SK-N-SH treated with all-trans-retinoic acid at 6 μM for 48 hours (cell line): Measurements from ENCODE around the gene PPP1R1C.

Source experiments
- ATAC-seq: fragments of 200-7000 bp; cut with Tn5 transposase; 3 replicates; pipeline ENCODE4 v1.9.1; 2020; ENCODE audit warnings: mild to moderate bottlenecking, moderate library complexity
- BACH2 ChIP-seq: fragments of 250-450 bp; sonication (Bioruptor Pico); IDR thresholded peaks from 2 replicates; pipeline ENCODE4 v1.9.0; 2021; ENCODE audit warnings: mild to moderate bottlenecking, borderline replicate concordance
- CSDC2 ChIP-seq: fragments of 250-450 bp; sonication (Bioruptor Pico); IDR thresholded peaks from 2 replicates; pipeline ENCODE4 v1.5.0; 2020; ENCODE audit warnings: mild to moderate bottlenecking, moderate library complexity
- ESRRG ChIP-seq: fragments of 250-450 bp; sonication (Bioruptor Pico); IDR thresholded peaks from 2 replicates; pipeline ENCODE4 v1.6.1; 2021; ENCODE audit warnings: mild to moderate bottlenecking
- ISL1 ChIP-seq: fragments of 250-450 bp; sonication (Bioruptor Pico); IDR thresholded peaks from 2 replicates; pipeline ENCODE4 v2.1.2; 2022; ENCODE audit warnings: mild to moderate bottlenecking, moderate library complexity
- OSR1 ChIP-seq: fragments of 250-450 bp; sonication (Bioruptor Pico); IDR thresholded peaks from 2 replicates; pipeline ENCODE4 v1.8.0; 2022; ENCODE audit warnings: moderate library complexity, mild to moderate bottlenecking, inconsistent platforms
- POU6F1 ChIP-seq: fragments of 250-450 bp; sonication (Bioruptor Pico); IDR thresholded peaks from 2 replicates; pipeline ENCODE4 v1.8.0; 2021; ENCODE audit warnings: low read depth, mild to moderate bottlenecking, moderate library complexity, borderline replicate concordance
- PPARA ChIP-seq: fragments of 250-450 bp; sonication (Bioruptor Pico); IDR thresholded peaks from 2 replicates; pipeline ENCODE4 v1.5.0; 2020; ENCODE audit warnings: mild to moderate bottlenecking, borderline replicate concordance
- SNAI2 ChIP-seq: fragments of 250-450 bp; sonication (Bioruptor Pico); IDR thresholded peaks from 2 replicates; pipeline ENCODE4 v1.5.0; 2020; ENCODE audit warnings: mild to moderate bottlenecking, moderate library complexity
- TCF4 ChIP-seq: fragments of 250-450 bp; sonication (Bioruptor Pico); IDR thresholded peaks from 2 replicates; pipeline ENCODE4 v1.8.0; 2021; ENCODE audit warnings: mild to moderate bottlenecking, moderate library complexity, borderline replicate concordance
- TOX ChIP-seq: fragments of 250-450 bp; sonication (Bioruptor Pico); IDR thresholded peaks from 2 replicates; pipeline ENCODE4 v1.8.0; 2021; ENCODE audit warnings: mild to moderate bottlenecking, moderate library complexity, borderline replicate concordance
- ZC3H10 ChIP-seq: fragments of 250-450 bp; sonication (Bioruptor Pico); IDR thresholded peaks from 2 replicates; pipeline ENCODE4 v1.5.1; 2021; ENCODE audit warnings: mild to moderate bottlenecking, moderate library complexity
- ZFP3 ChIP-seq: fragments of 250-450 bp; sonication (Bioruptor Pico); IDR thresholded peaks from 2 replicates; pipeline ENCODE4 v1.5.0; 2020; ENCODE audit warnings: mild to moderate bottlenecking, moderate library complexity
- ZFP30 ChIP-seq: fragments of 450-650 bp; formaldehyde crosslinking; IDR thresholded peaks from 2 replicates; pipeline ENCODE4 v1.5.0; 2022; ENCODE audit warnings: mild to moderate bottlenecking, moderate library complexity
- ZNF565 ChIP-seq: fragments of 450-650 bp; formaldehyde crosslinking; conservative IDR thresholded peaks from 2 replicates; pipeline ENCODE4 v1.5.0; 2020; ENCODE audit warnings: low read depth, mild to moderate bottlenecking, moderate library complexity
- ZNF70 ChIP-seq: fragments of 450-650 bp; formaldehyde crosslinking; IDR thresholded peaks from 2 replicates; pipeline ENCODE4 v1.5.0; 2020; ENCODE audit warnings: mild to moderate bottlenecking, moderate library complexity
- TF ChIP-seq, protein P1 (sequence below): fragments of 250-450 bp; sonication (Bioruptor Pico); IDR thresholded peaks from 2 replicates; pipeline ENCODE4 v1.8.0; 2020; ENCODE audit warnings: mild to moderate bottlenecking, moderate library complexity, borderline replicate concordance
- TF ChIP-seq, protein P2 (sequence below): fragments of 250-450 bp; sonication (Bioruptor Pico); IDR thresholded peaks from 2 replicates; pipeline ENCODE4 v1.5.1; 2021; ENCODE audit warnings: mild to moderate bottlenecking, moderate library complexity
- TF ChIP-seq, protein P3 (sequence below): fragments of 250-450 bp; sonication (Bioruptor Pico); IDR thresholded peaks from 2 replicates; pipeline ENCODE4 v1.5.0; 2020; ENCODE audit warnings: mild to moderate bottlenecking, moderate library complexity
- TF ChIP-seq, protein P4 (sequence below): fragments of 250-450 bp; sonication (Bioruptor Pico); IDR thresholded peaks from 2 replicates; pipeline ENCODE4 v1.5.1; 2020; ENCODE audit warnings: low read depth, mild to moderate bottlenecking, moderate library complexity

Gene PPP1R1C

DNA sequence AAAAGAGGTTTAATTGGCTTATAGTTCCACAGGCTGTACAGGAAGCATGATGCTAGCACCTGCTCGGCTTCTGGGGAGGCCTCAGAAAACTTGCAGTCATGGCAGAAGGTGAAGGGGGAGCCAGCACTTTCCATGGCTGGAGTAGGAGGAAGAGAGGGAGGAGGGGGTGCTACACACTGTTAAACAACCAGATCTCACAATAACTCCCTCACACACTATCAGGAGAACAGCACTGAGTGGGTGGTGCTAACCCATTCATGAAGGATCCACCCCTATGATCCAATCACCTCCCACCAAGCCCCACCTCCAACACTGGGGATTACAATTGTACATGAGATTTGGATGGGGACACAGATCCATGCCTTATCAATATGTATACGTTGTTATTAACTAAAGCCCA, 85.1 kb downstream of the PPP1R1C start:
- ATAC-seq, result no peak
- TF ChIP-seq TOX (CRISPR knock-in tag) (no peak), CSDC2 (CRISPR knock-in tag) (no peak), SNAI2 (CRISPR knock-in tag) (no peak), TCF4 (CRISPR knock-in tag) (no peak), ESRRG (CRISPR knock-in tag) (no peak), ISL1 (CRISPR knock-in tag) (no peak), ZNF70 (CRISPR knock-in tag) (no peak), BACH2 (CRISPR knock-in tag) (no peak), ZNF565 (CRISPR knock-in tag) (no peak), ZFP3 (CRISPR knock-in tag) (no peak)
- TF ChIP-seq, protein P1, sequence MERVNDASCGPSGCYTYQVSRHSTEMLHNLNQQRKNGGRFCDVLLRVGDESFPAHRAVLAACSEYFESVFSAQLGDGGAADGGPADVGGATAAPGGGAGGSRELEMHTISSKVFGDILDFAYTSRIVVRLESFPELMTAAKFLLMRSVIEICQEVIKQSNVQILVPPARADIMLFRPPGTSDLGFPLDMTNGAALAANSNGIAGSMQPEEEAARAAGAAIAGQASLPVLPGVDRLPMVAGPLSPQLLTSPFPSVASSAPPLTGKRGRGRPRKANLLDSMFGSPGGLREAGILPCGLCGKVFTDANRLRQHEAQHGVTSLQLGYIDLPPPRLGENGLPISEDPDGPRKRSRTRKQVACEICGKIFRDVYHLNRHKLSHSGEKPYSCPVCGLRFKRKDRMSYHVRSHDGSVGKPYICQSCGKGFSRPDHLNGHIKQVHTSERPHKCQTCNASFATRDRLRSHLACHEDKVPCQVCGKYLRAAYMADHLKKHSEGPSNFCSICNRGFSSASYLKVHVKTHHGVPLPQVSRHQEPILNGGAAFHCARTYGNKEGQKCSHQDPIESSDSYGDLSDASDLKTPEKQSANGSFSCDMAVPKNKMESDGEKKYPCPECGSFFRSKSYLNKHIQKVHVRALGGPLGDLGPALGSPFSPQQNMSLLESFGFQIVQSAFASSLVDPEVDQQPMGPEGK (CRISPR knock-in tag), result no peak
- TF ChIP-seq, protein P2, sequence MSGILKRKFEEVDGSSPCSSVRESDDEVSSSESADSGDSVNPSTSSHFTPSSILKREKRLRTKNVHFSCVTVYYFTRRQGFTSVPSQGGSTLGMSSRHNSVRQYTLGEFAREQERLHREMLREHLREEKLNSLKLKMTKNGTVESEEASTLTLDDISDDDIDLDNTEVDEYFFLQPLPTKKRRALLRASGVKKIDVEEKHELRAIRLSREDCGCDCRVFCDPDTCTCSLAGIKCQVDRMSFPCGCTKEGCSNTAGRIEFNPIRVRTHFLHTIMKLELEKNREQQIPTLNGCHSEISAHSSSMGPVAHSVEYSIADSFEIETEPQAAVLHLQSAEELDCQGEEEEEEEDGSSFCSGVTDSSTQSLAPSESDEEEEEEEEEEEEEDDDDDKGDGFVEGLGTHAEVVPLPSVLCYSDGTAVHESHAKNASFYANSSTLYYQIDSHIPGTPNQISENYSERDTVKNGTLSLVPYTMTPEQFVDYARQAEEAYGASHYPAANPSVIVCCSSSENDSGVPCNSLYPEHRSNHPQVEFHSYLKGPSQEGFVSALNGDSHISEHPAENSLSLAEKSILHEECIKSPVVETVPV (CRISPR knock-in tag), result no peak
- TF ChIP-seq, protein P3, sequence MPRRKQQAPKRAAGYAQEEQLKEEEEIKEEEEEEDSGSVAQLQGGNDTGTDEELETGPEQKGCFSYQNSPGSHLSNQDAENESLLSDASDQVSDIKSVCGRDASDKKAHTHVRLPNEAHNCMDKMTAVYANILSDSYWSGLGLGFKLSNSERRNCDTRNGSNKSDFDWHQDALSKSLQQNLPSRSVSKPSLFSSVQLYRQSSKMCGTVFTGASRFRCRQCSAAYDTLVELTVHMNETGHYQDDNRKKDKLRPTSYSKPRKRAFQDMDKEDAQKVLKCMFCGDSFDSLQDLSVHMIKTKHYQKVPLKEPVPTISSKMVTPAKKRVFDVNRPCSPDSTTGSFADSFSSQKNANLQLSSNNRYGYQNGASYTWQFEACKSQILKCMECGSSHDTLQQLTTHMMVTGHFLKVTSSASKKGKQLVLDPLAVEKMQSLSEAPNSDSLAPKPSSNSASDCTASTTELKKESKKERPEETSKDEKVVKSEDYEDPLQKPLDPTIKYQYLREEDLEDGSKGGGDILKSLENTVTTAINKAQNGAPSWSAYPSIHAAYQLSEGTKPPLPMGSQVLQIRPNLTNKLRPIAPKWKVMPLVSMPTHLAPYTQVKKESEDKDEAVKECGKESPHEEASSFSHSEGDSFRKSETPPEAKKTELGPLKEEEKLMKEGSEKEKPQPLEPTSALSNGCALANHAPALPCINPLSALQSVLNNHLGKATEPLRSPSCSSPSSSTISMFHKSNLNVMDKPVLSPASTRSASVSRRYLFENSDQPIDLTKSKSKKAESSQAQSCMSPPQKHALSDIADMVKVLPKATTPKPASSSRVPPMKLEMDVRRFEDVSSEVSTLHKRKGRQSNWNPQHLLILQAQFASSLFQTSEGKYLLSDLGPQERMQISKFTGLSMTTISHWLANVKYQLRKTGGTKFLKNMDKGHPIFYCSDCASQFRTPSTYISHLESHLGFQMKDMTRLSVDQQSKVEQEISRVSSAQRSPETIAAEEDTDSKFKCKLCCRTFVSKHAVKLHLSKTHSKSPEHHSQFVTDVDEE (CRISPR knock-in tag), result no peak

- ATAC-seq, result no peak
- TF ChIP-seq OSR1 (CRISPR knock-in tag), result no peak
- no peak for TF ChIP-seq SNAI2 (CRISPR knock-in tag)
- TF ChIP-seq, protein P1 (CRISPR knock-in tag), result no peak
- TF ChIP-seq PPARA (CRISPR knock-in tag), result no peak
- no peak for TF ChIP-seq ZC3H10
- TF ChIP-seq ZFP3 (CRISPR knock-in tag), result no peak
- TF ChIP-seq, protein P3 (CRISPR knock-in tag), result no peak
- TF ChIP-seq TCF4 (CRISPR knock-in tag), result no peak
- TF ChIP-seq ZFP30 (CRISPR knock-in tag), result no peak
- no peak for TF ChIP-seq ISL1 (CRISPR knock-in tag)
- TF ChIP-seq TOX (CRISPR knock-in tag), result no peak
- no peak for TF ChIP-seq CSDC2 (CRISPR knock-in tag)
- TF ChIP-seq, protein P4, sequence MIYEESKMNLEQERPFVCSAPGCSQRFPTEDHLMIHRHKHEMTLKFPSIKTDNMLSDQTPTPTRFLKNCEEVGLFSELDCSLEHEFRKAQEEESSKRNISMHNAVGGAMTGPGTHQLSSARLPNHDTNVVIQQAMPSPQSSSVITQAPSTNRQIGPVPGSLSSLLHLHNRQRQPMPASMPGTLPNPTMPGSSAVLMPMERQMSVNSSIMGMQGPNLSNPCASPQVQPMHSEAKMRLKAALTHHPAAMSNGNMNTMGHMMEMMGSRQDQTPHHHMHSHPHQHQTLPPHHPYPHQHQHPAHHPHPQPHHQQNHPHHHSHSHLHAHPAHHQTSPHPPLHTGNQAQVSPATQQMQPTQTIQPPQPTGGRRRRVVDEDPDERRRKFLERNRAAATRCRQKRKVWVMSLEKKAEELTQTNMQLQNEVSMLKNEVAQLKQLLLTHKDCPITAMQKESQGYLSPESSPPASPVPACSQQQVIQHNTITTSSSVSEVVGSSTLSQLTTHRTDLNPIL, result no peak
- no peak for TF ChIP-seq POU6F1 (CRISPR knock-in tag)
Observed at GRCh38 chr2:182072861-182073260, 87.2 kb downstream of the PPP1R1C start.
